OCI-LY1 (cell line): ENCODE results near the gene ZNF277.

Source experiments
- CTCF ChIP-seq: fragments of 200-600 bp; sonication (generic), shearing (Covaris generic); IDR thresholded peaks from 2 replicates; pipeline ENCODE4 v1.5.1; 2017; ENCODE audit warnings: mild to moderate bottlenecking, antibody characterized with exemption, low read length, moderate library complexity, mixed read lengths
- EZH2 ChIP-seq: fragments of 200-600 bp; sonication (generic), shearing (Covaris generic); IDR thresholded peaks from 2 replicates; pipeline ENCODE4 v1.8.0; 2017; ENCODE audit warnings: borderline replicate concordance, mixed run types, mild to moderate bottlenecking, antibody characterized with exemption, low read length, moderate library complexity, mixed read lengths

DNA sequence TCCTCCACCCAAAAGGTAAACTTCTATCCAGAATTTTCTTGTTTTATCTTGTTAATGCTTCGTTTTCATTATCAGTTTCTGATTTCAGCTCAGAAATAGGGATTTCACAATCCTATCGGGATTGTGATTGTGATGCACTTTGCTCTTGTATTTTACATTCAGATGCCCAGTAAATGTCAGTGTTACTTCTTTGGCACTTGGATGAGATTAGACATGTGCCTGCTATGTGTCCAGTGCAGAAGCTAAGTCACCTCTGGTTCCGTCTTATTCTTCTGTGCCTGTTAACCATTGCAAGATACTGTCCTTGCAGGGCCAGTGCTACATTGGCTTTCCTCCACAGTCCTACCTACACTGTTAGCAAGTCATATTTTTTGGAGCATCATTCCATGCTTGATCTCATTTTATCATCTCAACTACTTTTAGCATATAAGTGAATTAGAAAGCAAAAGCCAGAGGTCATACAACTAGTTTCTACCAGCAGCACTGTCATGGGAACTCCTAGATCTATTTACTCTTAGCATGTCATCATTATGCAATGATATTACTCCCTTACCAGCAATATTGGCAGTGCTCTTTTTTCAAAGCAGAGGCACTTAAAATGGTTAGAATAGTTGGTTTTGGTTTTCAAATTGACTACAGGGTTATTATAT is 26.7 kb downstream of the ZNF277 start:
- TF ChIP-seq CTCF (no peak), EZH2 (no peak)
